Endothelial cell of umbilical vein (primary cell): ENCODE data around the gene CFAP43. TPM values are rescaled to one million over a fixed set of nuclear protein-coding genes. Genes with fewer than 3 reads are reported as not detected.

Experiments used
- BruUV-seq: library from RNA; stranded (reverse); fragments of 400-500 nt; replicated peaks from 2 replicates; lab custom pipeline; 2021; lab: Mats Ljungman, UMichigan
- CTCF ChIA-PET: fragments of 300-600, 350-600 bp; sonication (Branson Sonifier 250); formaldehyde crosslinking; loops from one replicate; lab custom pipeline; 2021; ENCODE audit warnings: antibody characterized with exemption, inconsistent platforms; lab: Charles Lee
- POLR2A ChIA-PET: fragments of 300-600, 350-600 bp; sonication (Branson Sonifier 250); formaldehyde crosslinking; loops from one replicate; lab custom pipeline; 2021; ENCODE audit warnings: antibody characterized with exemption, inconsistent platforms; lab: Charles Lee
- DNase-seq: peaks from one replicate; pipeline ENCODE4 v3.0.0-alpha.2; 2011; ENCODE audit warnings: low read depth, low spot score
- FAIRE-seq: peaks from 2 replicates; lab custom pipeline; 2011; peaks lifted over from hg19 to GRCh38; lab: Jason Lieb, UNC
- H2AFZ ChIP-seq: 2 replicates; pipeline ENCODE4 v1.6.0; 2012; ENCODE audit warnings: low read depth, low read length, control low read depth, inconsistent platforms
- H3K27ac ChIP-seq: 2 replicates; pipeline ENCODE4 v1.5.1; 2011; ENCODE audit warnings: low read depth, mild to moderate bottlenecking, control low read depth, low read length, moderate library complexity; ENCODE audit not compliant: insufficient read depth
- H3K27me3 ChIP-seq, 2 experiments: 2 replicates each; pipeline versions ENCODE4 v1.6.0 to v1.6.1; 2011; ENCODE audit warnings: low read length in 2 of 2, mixed read lengths in 1 of 2; ENCODE audit not compliant: control insufficient read depth in 2 of 2, insufficient read depth in 2 of 2
- H3K36me3 ChIP-seq, 2 experiments: 2 replicates in 1 of 2; 3 replicates in 1 of 2; pipeline ENCODE4 v1.5.1; 2011; ENCODE audit warnings: low read length in 2 of 2, mild to moderate bottlenecking in 1 of 2, moderate library complexity in 1 of 2; ENCODE audit not compliant: control insufficient read depth in 2 of 2, insufficient read depth in 2 of 2; ENCODE audit errors: extremely low read depth in 1 of 2
- H3K4me1 ChIP-seq: 3 replicates; pipeline ENCODE4 v1.5.1; 2011; ENCODE audit warnings: mild to moderate bottlenecking, low read length; ENCODE audit not compliant: control insufficient read depth, insufficient read depth; ENCODE audit errors: extremely low read depth
- H3K4me2 ChIP-seq: 2 replicates; pipeline ENCODE4 v1.6.1; 2011; ENCODE audit warnings: low read length, control low read depth, mixed read lengths; ENCODE audit not compliant: insufficient read depth
- H3K4me3 ChIP-seq, 3 experiments: fragments of 200-600 bp in 1 of 3; sonication (generic), shearing (Covaris generic) in 1 of 3; replicated peaks in 1 of 3; 2 replicates each; pipeline ENCODE4 v1.5.1; 2011 to 2016; ENCODE audit warnings: control low read depth in 3 of 3, low read length in 3 of 3, mild to moderate bottlenecking in 2 of 3, inconsistent platforms in 1 of 3, low read depth in 1 of 3, moderate library complexity in 1 of 3; ENCODE audit not compliant: insufficient read depth in 1 of 3
- H3K79me2 ChIP-seq: 2 replicates; pipeline ENCODE4 v1.6.0; 2012; ENCODE audit warnings: low read length, inconsistent platforms; ENCODE audit not compliant: control insufficient read depth, insufficient read depth
- H3K9ac ChIP-seq: replicated peaks from 2 replicates; pipeline ENCODE3; 2011; ENCODE audit warnings: low read length, control low read depth; ENCODE audit not compliant: insufficient read depth; ENCODE audit errors: extremely low read depth
- H3K9me1 ChIP-seq: replicated peaks from 3 replicates; pipeline ENCODE4 v1.6.0; 2011; ENCODE audit warnings: mild to moderate bottlenecking, low read length; ENCODE audit not compliant: control insufficient read depth, insufficient read depth; ENCODE audit errors: extremely low read depth
- H3K9me3 ChIP-seq: replicated peaks from 2 replicates; pipeline ENCODE4 v1.5.1; 2012; ENCODE audit warnings: low read length, inconsistent platforms; ENCODE audit not compliant: control insufficient read depth, insufficient read depth
- H4K20me1 ChIP-seq: replicated peaks from 2 replicates; pipeline ENCODE3; 2011; ENCODE audit warnings: mild to moderate bottlenecking, low read length; ENCODE audit not compliant: control insufficient read depth, insufficient read depth; ENCODE audit errors: extremely low read depth
- EZH2 ChIP-seq: IDR thresholded peaks from 2 replicates; pipeline ENCODE4 v1.6.1; 2012; ENCODE audit warnings: borderline replicate concordance, low read depth, mild to moderate bottlenecking, moderate library complexity, low read length, inconsistent platforms; ENCODE audit not compliant: severe bottlenecking
- FOS ChIP-seq: IDR thresholded peaks from 2 replicates; pipeline ENCODE4 v1.6.1; 2011; ENCODE audit warnings: mild to moderate bottlenecking, low read length, moderate library complexity, borderline replicate concordance; ENCODE audit not compliant: insufficient read depth
- GATA2 ChIP-seq: IDR thresholded peaks from 2 replicates; pipeline ENCODE4 v1.7.0; 2011; ENCODE audit warnings: low read depth, mild to moderate bottlenecking, moderate library complexity, mixed read lengths, low read length; ENCODE audit not compliant: insufficient read length, insufficient read depth
- JUN ChIP-seq: IDR thresholded peaks from 2 replicates; pipeline ENCODE4 v1.6.1; 2011; ENCODE audit warnings: borderline replicate concordance, low read depth; ENCODE audit not compliant: insufficient read length, insufficient read depth
- MYC ChIP-seq: IDR thresholded peaks from one replicate; pipeline ENCODE4 v1.6.1; 2011; ENCODE audit warnings: mild to moderate bottlenecking, low read depth, low read length
- POLR2A ChIP-seq: IDR thresholded peaks from 2 replicates; pipeline ENCODE4 v1.6.1; 2012; ENCODE audit warnings: low read depth, mild to moderate bottlenecking, control low read depth, low read length
- POLR2AphosphoS5 ChIP-seq: IDR thresholded peaks from 2 replicates; pipeline ENCODE4 v1.6.1; 2012; ENCODE audit warnings: low read depth, mild to moderate bottlenecking, control low read depth, low read length, moderate library complexity; ENCODE audit not compliant: insufficient read depth
- dilution Hi-C: fragments of 300-500 bp; cut with MboI; formaldehyde crosslinking; loops from one replicate; pipeline ENCODE4 v1.15.0; 2019; ENCODE audit warnings: low sequenced_read_pairs; ENCODE audit not compliant: extremely low pct_ligation_motif_present
- intact Hi-C: fragments of 100-400 bp; cut with micrococcal nuclease; formaldehyde crosslinking; loops from one replicate; pipeline ENCODE4 v1.10.0; 2022
- polyA plus RNA-seq, 4 experiments: library from polyadenylated mRNA; depleted of rRNA in 3 of 4; stranded (reverse) in 3 of 4; unstranded in 1 of 4; fragments of >200 nt; gene quantifications; 2 replicates each; pipeline versions ENCODE4 v1.2.1 to v1.2.3, GENCODE V29; 2011 to 2012; ENCODE audit warnings: missing spikeins in 1 of 4
- total RNA-seq: library from RNA; stranded (reverse); gene quantifications from 2 replicates; pipeline ENCODE4 v1.2.3, GENCODE V29; 2021
- TF ChIP-seq, protein P1 (sequence below): IDR thresholded peaks from 2 replicates; pipeline ENCODE4 v1.6.1; 2011; ENCODE audit not compliant: insufficient read depth, insufficient read length
- TF ChIP-seq, protein P2 (sequence below), 2 donors: IDR thresholded peaks; 1 replicate in 1 of 2; 2 replicates in 1 of 2; pipeline ENCODE4 v1.5.1; 2011; ENCODE audit warnings: low read length in 2 of 2, mild to moderate bottlenecking in 2 of 2, moderate library complexity in 2 of 2, control low read depth in 1 of 2, inconsistent platforms in 1 of 2, low read depth in 1 of 2; ENCODE audit not compliant: insufficient read depth in 1 of 2; ENCODE audit errors: extremely low read depth in 1 of 2

The CFAP43 gene
- total and polyA plus RNA-seq, 2 donors (not counting 3 experiments of a cell fraction or from before 2014, with no cell fraction given) = 0.04 TPM; not detected in 1

DNA sequence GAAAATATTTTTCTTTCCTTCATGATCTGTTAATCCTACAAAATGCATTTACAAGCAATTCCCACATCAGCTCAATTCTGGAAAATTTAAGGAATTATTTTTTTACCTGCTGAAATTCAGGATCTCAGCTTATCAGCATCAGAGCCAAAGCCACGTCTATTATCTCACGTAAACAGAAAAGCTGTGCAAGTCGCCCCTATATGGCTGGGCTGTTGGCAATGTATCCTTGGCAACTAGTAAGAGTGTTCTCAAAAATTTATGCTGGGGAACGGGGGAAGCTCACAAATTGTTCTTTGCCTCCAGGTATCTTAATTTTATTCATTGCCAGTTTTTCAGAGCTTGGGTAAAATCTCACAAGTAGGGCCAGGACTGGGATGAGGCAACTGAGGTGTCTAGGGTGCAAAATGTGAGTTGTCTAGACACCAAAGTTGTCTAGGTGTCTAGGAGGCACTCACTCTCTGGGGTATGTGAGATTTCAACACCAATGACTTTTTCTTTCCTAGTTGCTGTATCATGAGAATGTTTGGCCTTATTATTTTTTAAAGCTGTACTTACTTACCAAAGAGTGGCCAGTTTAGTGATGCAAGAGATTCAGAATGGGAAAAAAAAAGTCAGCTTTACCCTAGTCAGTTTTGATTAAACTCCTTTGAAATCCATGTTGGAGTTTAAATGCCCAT is 41.9 kb upstream of the CFAP43 start:
- H3K27me3 ChIP-seq = peaks cover 0 to 6% of the 10 kb centered on the region in 2 experiments
- H3K4me2 ChIP-seq = no peak overlapping the region
- DNase-seq = no peak
- dilution Hi-C loops (no loop called here), intact Hi-C loops (loop anchor here (1.0 kb wide), 2 partner anchors 76 to 229 kb away; no protein-coding TSS in a partner anchor)
- no peak overlapping the region for H3K9ac ChIP-seq
- FAIRE-seq = no peak
- no peak overlapping the region for H2AFZ ChIP-seq
- POLR2A ChIA-PET = interaction anchor here (1.1 kb wide), 1 partner anchor 14 kb away, joined by 3 read pairs; no protein-coding TSS in a partner anchor
- no peak overlapping the region for H3K4me3 ChIP-seq
- H3K9me3 ChIP-seq = no peaks in the 10 kb centered on the region
- TF ChIP-seq MYC = no peak
- no peak for TF ChIP-seq FOS
- TF ChIP-seq POLR2AphosphoS5 = no peak
- no peak for TF ChIP-seq JUN
- TF ChIP-seq, protein P1, sequence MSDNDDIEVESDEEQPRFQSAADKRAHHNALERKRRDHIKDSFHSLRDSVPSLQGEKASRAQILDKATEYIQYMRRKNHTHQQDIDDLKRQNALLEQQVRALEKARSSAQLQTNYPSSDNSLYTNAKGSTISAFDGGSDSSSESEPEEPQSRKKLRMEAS = no peak
- no peak for TF ChIP-seq EZH2
- no peak for TF ChIP-seq GATA2
- TF ChIP-seq POLR2A = no peak
- TF ChIP-seq, protein P2, sequence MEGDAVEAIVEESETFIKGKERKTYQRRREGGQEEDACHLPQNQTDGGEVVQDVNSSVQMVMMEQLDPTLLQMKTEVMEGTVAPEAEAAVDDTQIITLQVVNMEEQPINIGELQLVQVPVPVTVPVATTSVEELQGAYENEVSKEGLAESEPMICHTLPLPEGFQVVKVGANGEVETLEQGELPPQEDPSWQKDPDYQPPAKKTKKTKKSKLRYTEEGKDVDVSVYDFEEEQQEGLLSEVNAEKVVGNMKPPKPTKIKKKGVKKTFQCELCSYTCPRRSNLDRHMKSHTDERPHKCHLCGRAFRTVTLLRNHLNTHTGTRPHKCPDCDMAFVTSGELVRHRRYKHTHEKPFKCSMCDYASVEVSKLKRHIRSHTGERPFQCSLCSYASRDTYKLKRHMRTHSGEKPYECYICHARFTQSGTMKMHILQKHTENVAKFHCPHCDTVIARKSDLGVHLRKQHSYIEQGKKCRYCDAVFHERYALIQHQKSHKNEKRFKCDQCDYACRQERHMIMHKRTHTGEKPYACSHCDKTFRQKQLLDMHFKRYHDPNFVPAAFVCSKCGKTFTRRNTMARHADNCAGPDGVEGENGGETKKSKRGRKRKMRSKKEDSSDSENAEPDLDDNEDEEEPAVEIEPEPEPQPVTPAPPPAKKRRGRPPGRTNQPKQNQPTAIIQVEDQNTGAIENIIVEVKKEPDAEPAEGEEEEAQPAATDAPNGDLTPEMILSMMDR (IDR thresholded peaks at IDR 0.05; ENCODE audit: extremely low read depth in 1 of 2, insufficient read depth in 1 of 2, low read depth in 1 of 2, low read length in 2 of 2) = no peak
- H3K27ac ChIP-seq = no peak overlapping the region
- CTCF ChIA-PET = interaction anchor here (0.7 to 4.9 kb wide), 37 partner anchors 11 to 393 kb away, joined by 3 to 79 read pairs (median 6); partner anchors contain the start of genes CFAP58, GSTO1, ITPRIP and SFR1
- BruUV-seq = no TSS peak
- H3K9me1 ChIP-seq = no peaks in the 10 kb centered on the region
- no peaks in the 10 kb centered on the region for H3K79me2 ChIP-seq
- H4K20me1 ChIP-seq = no peaks in the 10 kb centered on the region
- peaks cover 5% of the 10 kb centered on the region for H3K4me1 ChIP-seq
- no peaks in the 10 kb centered on the region for H3K36me3 ChIP-seq
